Caco-2 (cell line): ENCODE measurements around the gene CR1. TPM values are rescaled to one million over a fixed set of nuclear protein-coding genes. Genes with fewer than 3 reads are reported as not detected.

ENCODE experiments used
- BruUV-seq: library from RNA; stranded (reverse); fragments of 400-500 nt; replicated peaks from 2 replicates; lab custom pipeline; 2021; lab: Mats Ljungman, UMichigan
- CTCF ChIA-PET: fragments of 300-600 bp; sonication (Branson Sonifier 250); formaldehyde crosslinking; loops from one replicate; lab custom pipeline; 2022; ENCODE audit warnings: antibody characterized with exemption; lab: Charles Lee
- POLR2A ChIA-PET: fragments of 300-600 bp; sonication (Branson Sonifier 250); formaldehyde crosslinking; loops from one replicate; lab custom pipeline; 2022; ENCODE audit warnings: antibody characterized with exemption; lab: Charles Lee
- DNase-seq, 2 experiments: peaks; one replicate each; pipeline versions ENCODE4 v3.0.0 to v3.0.0-alpha.2; 2020 to 2022
- H3K27me3 ChIP-seq: replicated peaks from 2 replicates; pipeline ENCODE4 v1.6.0; 2011; ENCODE audit warnings: low read length; ENCODE audit not compliant: control insufficient read depth, insufficient read depth
- H3K36me3 ChIP-seq: 2 replicates; pipeline ENCODE4 v1.5.1; 2011; ENCODE audit warnings: low read length; ENCODE audit not compliant: control insufficient read depth, insufficient read depth
- H3K4me1 ChIP-seq: fragments of 250-450 bp; sonication (Bioruptor Pico); 2 replicates; pipeline ENCODE4 v1.5.1; 2020; ENCODE audit warnings: mild to moderate bottlenecking
- H3K4me3 ChIP-seq: 2 replicates; pipeline ENCODE4 v1.5.1; 2011; ENCODE audit warnings: low read depth, mild to moderate bottlenecking, control low read depth, low read length
- H3K9me3 ChIP-seq: fragments of 250-450 bp; sonication (Bioruptor Pico); 2 replicates; pipeline ENCODE4 v1.5.1; 2020; ENCODE audit warnings: mild to moderate bottlenecking, moderate library complexity
- H3K27ac Mint-ChIP-seq: one replicate; pipeline ENCODE4 v1.8.0; 2022; ENCODE audit warnings: mixed read lengths; ENCODE audit not compliant: unreplicated experiment
- H3K27me3 Mint-ChIP-seq: one replicate; pipeline ENCODE4 v1.8.0; 2022; ENCODE audit warnings: mixed read lengths; ENCODE audit not compliant: insufficient read depth, unreplicated experiment
- H3K36me3 Mint-ChIP-seq: one replicate; pipeline ENCODE4 v1.8.0; 2022; ENCODE audit warnings: mild to moderate bottlenecking, mixed read lengths; ENCODE audit not compliant: insufficient read depth, unreplicated experiment
- H3K4me1 Mint-ChIP-seq: one replicate; pipeline ENCODE4 v1.8.0; 2022; ENCODE audit warnings: low read depth, mixed read lengths; ENCODE audit not compliant: unreplicated experiment
- H3K4me3 Mint-ChIP-seq: one replicate; pipeline ENCODE4 v1.8.0; 2022; ENCODE audit warnings: mild to moderate bottlenecking, moderate library complexity, mixed read lengths; ENCODE audit not compliant: unreplicated experiment
- H3K9me3 Mint-ChIP-seq: one replicate; pipeline ENCODE4 v1.8.0; 2022; ENCODE audit warnings: mixed read lengths; ENCODE audit not compliant: unreplicated experiment
- CTCF ChIP-seq, 2 experiments: fragments of 200-600 bp in 1 of 2; IDR thresholded peaks; 1 replicate in 1 of 2; 2 replicates in 1 of 2; pipeline versions ENCODE4 v1.5.1 to v1.8.0; 2011 to 2022; ENCODE audit warnings: antibody characterized with exemption in 1 of 2, control low read depth in 1 of 2, inconsistent platforms in 1 of 2, low read depth in 1 of 2, low read length in 1 of 2, mild to moderate bottlenecking in 1 of 2, moderate library complexity in 1 of 2; ENCODE audit not compliant: insufficient read depth in 1 of 2, severe bottlenecking in 1 of 2, unreplicated experiment in 1 of 2
- intact Hi-C: fragments of 100-400 bp; cut with micrococcal nuclease; formaldehyde crosslinking; loops from one replicate; pipeline ENCODE4 v1.10.0; 2022; ENCODE audit not compliant: unreplicated experiment
- total RNA-seq: library from RNA; stranded (reverse); gene quantifications from 2 replicates; pipeline ENCODE4 v1.2.3, GENCODE V29; 2022

The CR1 gene
- total RNA-seq, 1 experiment from 2014 or later = not detected

- Mint-ChIP-seq H3K27me3 (peaks cover 22% of the 10 kb centered on the region), H3K27ac (no peak overlapping the region), H3K4me1 (no peaks in the 10 kb centered on the region), H3K9me3 (no peaks in the 10 kb centered on the region), H3K4me3 (no peak overlapping the region), H3K36me3 (no peaks in the 10 kb centered on the region)
- TF ChIP-seq CTCF (IDR thresholded peaks at IDR 0.05; ENCODE audit: insufficient read depth in 1 of 2, low read depth in 1 of 2, low read length in 1 of 2, severe bottlenecking in 1 of 2, unreplicated experiment in 1 of 2) = no peak
- intact Hi-C loops = no loop called here
- H3K9me3 ChIP-seq = no peaks in the 10 kb centered on the region
- H3K27me3 ChIP-seq = no peaks in the 10 kb centered on the region; the same call in 1 of the 2 replicates
- BruUV-seq = no TSS peak
- no peaks in the 10 kb centered on the region for H3K36me3 ChIP-seq
- no peaks in the 10 kb centered on the region for H3K4me1 ChIP-seq
- CTCF ChIA-PET = no interaction called here
- DNase-seq = no peak
- no peak overlapping the region for H3K4me3 ChIP-seq
- POLR2A ChIA-PET = no interaction called here
Observed at GRCh38 chr1:207510444-207510843, 14.5 kb downstream of the CR1 start.

- H3K27me3 ChIP-seq = no peaks in the 10 kb centered on the region; the same call in 1 of the 2 replicates
- H3K4me3 Mint-ChIP-seq = no peak overlapping the region
- H3K27me3 Mint-ChIP-seq = peaks cover 20% of the 10 kb centered on the region
- no peak overlapping the region for H3K4me3 ChIP-seq
- no peaks in the 10 kb centered on the region for H3K4me1 Mint-ChIP-seq
- no peak overlapping the region for H3K27ac Mint-ChIP-seq
- TF ChIP-seq CTCF (IDR thresholded peaks at IDR 0.05; ENCODE audit: insufficient read depth in 1 of 2, low read depth in 1 of 2, low read length in 1 of 2, severe bottlenecking in 1 of 2, unreplicated experiment in 1 of 2) = no peak
- H3K4me1 ChIP-seq = no peaks in the 10 kb centered on the region
- no peaks in the 10 kb centered on the region for H3K9me3 ChIP-seq
- intact Hi-C loops = no loop called here
- no peak for DNase-seq
- BruUV-seq = no TSS peak
- H3K36me3 ChIP-seq = no peaks in the 10 kb centered on the region
- POLR2A ChIA-PET = no interaction called here
- no peaks in the 10 kb centered on the region for H3K36me3 Mint-ChIP-seq
- CTCF ChIA-PET = interaction anchor here (0.7 kb wide), 1 partner anchor 18 kb away, joined by 3 read pairs; no protein-coding TSS in a partner anchor
- no peaks in the 10 kb centered on the region for H3K9me3 Mint-ChIP-seq
Observed at GRCh38 chr1:207514890-207515289, 18.9 kb downstream of the CR1 start.

- no peaks in the 10 kb centered on the region for H3K4me1 ChIP-seq
- no peak overlapping the region for H3K4me3 Mint-ChIP-seq
- intact Hi-C loops = no loop called here
- ChIA-PET POLR2A (no interaction called here), CTCF (no interaction called here)
- no peaks in the 10 kb centered on the region for H3K36me3 Mint-ChIP-seq
- H3K36me3 ChIP-seq = no peaks in the 10 kb centered on the region
- no peaks in the 10 kb centered on the region for H3K4me1 Mint-ChIP-seq
- no peaks in the 10 kb centered on the region for H3K9me3 Mint-ChIP-seq
- peaks cover 16% of the 10 kb centered on the region for H3K27me3 Mint-ChIP-seq
- H3K27me3 ChIP-seq = no peaks in the 10 kb centered on the region
- DNase-seq = no peak
- H3K4me3 ChIP-seq = no peak overlapping the region
- TF ChIP-seq CTCF (IDR thresholded peaks at IDR 0.05; ENCODE audit: insufficient read depth in 1 of 2, low read depth in 1 of 2, low read length in 1 of 2, severe bottlenecking in 1 of 2, unreplicated experiment in 1 of 2) = no peak
- no peaks in the 10 kb centered on the region for H3K9me3 ChIP-seq
- H3K27ac Mint-ChIP-seq = no peak overlapping the region
- no TSS peak for BruUV-seq
Observed at GRCh38 chr1:207516729-207517128, 20.8 kb downstream of the CR1 start.
